HepG2 (cell line): Measurements from ENCODE around the gene FCER1G. TPM values are rescaled to one million over a fixed set of nuclear protein-coding genes. Genes with fewer than 3 reads are reported as not detected.
A peak's percentile ranks its signal among the peaks of the same experiment; 100 is the strongest.

Source experiments
- BHLHE40 ChIP-seq: IDR thresholded peaks from 2 replicates; pipeline ENCODE4 v1.6.1; 2011; ENCODE audit warnings: low read length, improper control_type of control experiment
- E2F1 ChIP-seq: sonication (generic); formaldehyde crosslinking; IDR thresholded peaks from 2 replicates; pipeline ENCODE4 v1.5.0; 2020; ENCODE audit warnings: missing genetic modification reagents
- ELF4 ChIP-seq: sonication (generic); formaldehyde crosslinking; IDR thresholded peaks from 2 replicates; pipeline ENCODE4 v1.5.0; 2020; ENCODE audit warnings: missing genetic modification reagents, mild to moderate bottlenecking, moderate library complexity, borderline replicate concordance
- HOXA3 ChIP-seq: sonication (generic); formaldehyde crosslinking; IDR thresholded peaks from 2 replicates; pipeline ENCODE4 v1.5.0; 2020; ENCODE audit warnings: missing genetic modification reagents
- JUN ChIP-seq: sonication (generic); formaldehyde crosslinking; IDR thresholded peaks from 2 replicates; pipeline ENCODE4 v1.4.0; 2020; ENCODE audit warnings: mild to moderate bottlenecking, missing genetic modification reagents
- LRRFIP1 ChIP-seq: sonication (generic); formaldehyde crosslinking; conservative IDR thresholded peaks from 2 replicates; pipeline ENCODE4 v1.4.0; 2020; ENCODE audit warnings: missing genetic modification reagents
- MEIS1 ChIP-seq: sonication (generic); formaldehyde crosslinking; IDR thresholded peaks from 2 replicates; pipeline ENCODE4 v1.9.0; 2021; ENCODE audit warnings: mild to moderate bottlenecking, missing genetic modification reagents, moderate library complexity, borderline replicate concordance
- MZF1 ChIP-seq: sonication (generic); formaldehyde crosslinking; IDR thresholded peaks from 2 replicates; pipeline ENCODE4 v1.8.1; 2023; ENCODE audit warnings: mild to moderate bottlenecking, missing genetic modification reagents, borderline replicate concordance
- NFE2 ChIP-seq: sonication (generic); formaldehyde crosslinking; IDR thresholded peaks from 2 replicates; pipeline ENCODE4 v1.4.0; 2020; ENCODE audit warnings: missing genetic modification reagents
- SKI ChIP-seq: fragments of 450-650 bp; IDR thresholded peaks from one replicate; pipeline ENCODE4 v1.6.1; 2018; ENCODE audit warnings: mild to moderate bottlenecking; ENCODE audit not compliant: partially characterized antibody
- SMYD3 ChIP-seq: sonication (generic); formaldehyde crosslinking; IDR thresholded peaks from 2 replicates; pipeline ENCODE4 v1.8.1; 2023; ENCODE audit warnings: mild to moderate bottlenecking, missing genetic modification reagents
- SNAPC5 ChIP-seq: sonication (generic); formaldehyde crosslinking; IDR thresholded peaks from 2 replicates; pipeline ENCODE4 v1.8.1; 2023; ENCODE audit warnings: mild to moderate bottlenecking, missing genetic modification reagents, borderline replicate concordance
- TAF1 ChIP-seq: sonication (generic); formaldehyde crosslinking; IDR thresholded peaks from 2 replicates; pipeline ENCODE4 v1.4.0; 2020; ENCODE audit warnings: missing genetic modification reagents
- TAF15 ChIP-seq: fragments of 200-400 bp; formaldehyde crosslinking; IDR thresholded peaks from one replicate; pipeline ENCODE4 v1.6.1; 2018; ENCODE audit warnings: mild to moderate bottlenecking, low read depth, low read length; ENCODE audit not compliant: poor library complexity, severe bottlenecking
- TBL1XR1 ChIP-seq: fragments of 150-350 bp; IDR thresholded peaks from 2 replicates; pipeline ENCODE4 v1.6.1; 2014; ENCODE audit warnings: borderline replicate concordance, low read length; ENCODE audit not compliant: partially characterized antibody
- ZBTB33 ChIP-seq: sonication (generic); formaldehyde crosslinking; IDR thresholded peaks from 2 replicates; pipeline ENCODE4 v1.4.0; 2020; ENCODE audit warnings: missing genetic modification reagents
- ZFP90 ChIP-seq: sonication (generic); formaldehyde crosslinking; IDR thresholded peaks from 2 replicates; pipeline ENCODE4 v1.8.0; 2022; ENCODE audit warnings: missing genetic modification reagents, mild to moderate bottlenecking, inconsistent platforms, borderline replicate concordance
- ZKSCAN1 ChIP-seq: fragments of 150-350 bp; IDR thresholded peaks from 2 replicates; pipeline ENCODE4 v1.6.1; 2014; ENCODE audit warnings: low read length
- ZNF326 ChIP-seq: sonication (generic); formaldehyde crosslinking; IDR thresholded peaks from 2 replicates; pipeline ENCODE4 v1.4.0; 2020; ENCODE audit warnings: missing genetic modification reagents, borderline replicate concordance
- ZNF546 ChIP-seq: sonication (generic); formaldehyde crosslinking; conservative IDR thresholded peaks from 2 replicates; pipeline ENCODE4 v1.8.1; 2023; ENCODE audit warnings: mild to moderate bottlenecking, missing genetic modification reagents
- ZNF724P ChIP-seq: sonication (generic); formaldehyde crosslinking; IDR thresholded peaks from 2 replicates; pipeline ENCODE4 v1.8.0; 2022; ENCODE audit warnings: missing genetic modification reagents, borderline replicate concordance
- ZNF770 ChIP-seq: sonication (generic); formaldehyde crosslinking; IDR thresholded peaks from 2 replicates; pipeline ENCODE4 v1.5.0; 2020; ENCODE audit warnings: mild to moderate bottlenecking, missing genetic modification reagents
- polyA plus RNA-seq, 8 experiments: library from polyadenylated mRNA; depleted of rRNA in 3 of 8; stranded (reverse) in 7 of 8; unstranded in 1 of 8; fragments of >200 nt; fragmentation: Illumina TruSeq in 4 of 8; extraction: Trizol in 4 of 8; gene quantifications; 2 replicates each; pipeline versions ENCODE4 v1.2.1 to v1.2.3, GENCODE V29; 2011 to 2016; ENCODE audit warnings: low read depth in 4 of 8, missing spikeins in 1 of 8, mixed read lengths in 1 of 8; ENCODE audit not compliant: insufficient read depth in 1 of 8
- total RNA-seq, 5 experiments: library from RNA; depleted of rRNA; stranded (reverse); fragments of >200 nt; fragmentation: Illumina TruSeq; extraction: Trizol; gene quantifications; 2 replicates each; pipeline ENCODE4 v1.2.3, GENCODE V29; 2016; ENCODE audit warnings: low read depth in 1 of 5

Gene FCER1G
- total and polyA plus RNA-seq, 2 of the 13 experiments (the other 11 are each of a cell fraction or from before 2014, with no cell fraction given): 1.3 to 6.4 TPM

GRCh38 chr1:161218301-161219077 is 3.4 kb downstream of the FCER1G start (continued):
- TF ChIP-seq E2F1 (CRISPR knock-in tag) (no peak), ZKSCAN1 (no peak), ZFP90 (CRISPR knock-in tag) (no peak), ZBTB33 (CRISPR knock-in tag) (peak; percentile 17; the same call in 1 of the 2 replicates), ZNF326 (CRISPR knock-in tag) (no peak), TBL1XR1 (no peak), TAF15 (no peak), TAF1 (CRISPR knock-in tag) (peak; percentile 31; the same call in 1 of the 2 replicates), MZF1 (no peak), HOXA3 (peak; percentile 67; the same call in 1 of the 2 replicates), SMYD3 (CRISPR knock-in tag) (no peak), LRRFIP1 (CRISPR knock-in tag) (no peak), ZNF546 (CRISPR knock-in tag) (no peak), ZNF770 (CRISPR knock-in tag) (no peak; the same call in 1 of the 2 replicates), ZNF724P (CRISPR knock-in tag) (peak; percentile 68; the same call in 1 of the 2 replicates), SNAPC5 (CRISPR knock-in tag) (no peak), ELF4 (peak; percentile 77; the same call in 1 of the 2 replicates), MEIS1 (CRISPR knock-in tag) (no peak; the same call in 1 of the 2 replicates), JUN (0 out of 2 replicates have a peak, but pooled peaks have one; percentile 39), SKI (no peak), NFE2 (CRISPR knock-in tag) (no peak), BHLHE40 (no peak)
